DND-41 (cell line): ENCODE data around the gene PDCD10.

Experiments used
- ATAC-seq: fragments of 200-7000 bp; cut with Tn5 transposase; 3 replicates; pipeline ENCODE4 v1.9.1; 2021; ENCODE audit warnings: low read depth; ENCODE audit not compliant: insufficient read depth
- DNase-seq: peaks from one replicate; pipeline ENCODE4 v3.0.0-alpha.2; 2020
- H2AFZ ChIP-seq: 2 replicates; pipeline ENCODE4 v1.6.0; 2012; ENCODE audit warnings: low read depth, low read length
- H3K27ac ChIP-seq: 2 replicates; pipeline ENCODE4 v1.5.1; 2012; ENCODE audit warnings: low read length, inconsistent platforms
- H3K27me3 ChIP-seq: fragments of 200-600 bp; sonication (generic); 2 replicates; pipeline ENCODE4 v1.6.0; 2012; ENCODE audit warnings: low read length, mild to moderate bottlenecking, inconsistent platforms; ENCODE audit not compliant: insufficient read depth, poor library complexity
- H3K36me3 ChIP-seq: 2 replicates; pipeline ENCODE4 v1.5.1; 2012; ENCODE audit warnings: low read length, inconsistent platforms; ENCODE audit not compliant: insufficient read depth
- H3K4me1 ChIP-seq: 2 replicates; pipeline ENCODE4 v1.5.1; 2012; ENCODE audit warnings: mild to moderate bottlenecking, low read length; ENCODE audit not compliant: insufficient read depth
- H3K4me2 ChIP-seq: 2 replicates; pipeline ENCODE4 v1.6.0; 2012; ENCODE audit warnings: mild to moderate bottlenecking, moderate library complexity, low read length, inconsistent platforms; ENCODE audit not compliant: insufficient read depth
- H3K4me3 ChIP-seq, 2 experiments: fragments of 200-600 bp in 1 of 2; shearing (Covaris generic) in 1 of 2; 2 replicates each; pipeline ENCODE4 v1.5.1; 2012 to 2016; ENCODE audit warnings: inconsistent platforms in 2 of 2, low read length in 2 of 2, mild to moderate bottlenecking in 2 of 2, low read depth in 1 of 2, moderate library complexity in 1 of 2
- H3K79me2 ChIP-seq: 2 replicates; pipeline ENCODE4 v1.6.0; 2012; ENCODE audit warnings: low read length, inconsistent platforms; ENCODE audit not compliant: insufficient read depth
- H3K9ac ChIP-seq: 2 replicates; pipeline ENCODE4 v1.6.0; 2012; ENCODE audit warnings: low read depth, mild to moderate bottlenecking, inconsistent platforms, low read length, moderate library complexity
- H3K9me3 ChIP-seq: 2 replicates; pipeline ENCODE4 v1.5.1; 2012; ENCODE audit warnings: low read length, moderate library complexity, mild to moderate bottlenecking, inconsistent platforms; ENCODE audit not compliant: insufficient read depth, severe bottlenecking
- H4K20me1 ChIP-seq: 2 replicates; pipeline ENCODE4 v1.6.0; 2012; ENCODE audit warnings: low read length; ENCODE audit not compliant: insufficient read depth
- CTCF ChIP-seq: IDR thresholded peaks from 2 replicates; pipeline ENCODE4 v1.5.1; 2012; ENCODE audit warnings: borderline replicate concordance, low read length, moderate library complexity, mild to moderate bottlenecking; ENCODE audit not compliant: poor library complexity, severe bottlenecking; ENCODE audit errors: extremely low read depth
- EZH2 ChIP-seq: IDR thresholded peaks from 3 replicates; pipeline ENCODE4 v1.6.1; 2012; ENCODE audit warnings: borderline replicate concordance, low read depth, mild to moderate bottlenecking, moderate library complexity, low read length, inconsistent platforms; ENCODE audit not compliant: severe bottlenecking

The PDCD10 gene

GRCh38 chr3:167749209-167749608, 14.5 kb upstream of the PDCD10 start:
- Histone ChIP-seq H3K4me2 (no peak overlapping the region), H3K27ac (no peak overlapping the region), H3K79me2 (no peaks in the 10 kb centered on the region), H3K4me1 (no peaks in the 10 kb centered on the region), H2AFZ (no peak overlapping the region), H3K9me3 (no peaks in the 10 kb centered on the region), H3K27me3 (no peaks in the 10 kb centered on the region), H3K9ac (no peak overlapping the region), H3K36me3 (no peaks in the 10 kb centered on the region), H3K4me3 (no peak overlapping the region), H4K20me1 (no peaks in the 10 kb centered on the region)
- TF ChIP-seq CTCF (no peak), EZH2 (no peak)
- no peak for ATAC-seq
- no peak for DNase-seq

- Histone ChIP-seq H3K4me3 (no peak overlapping the region), H3K79me2 (no peaks in the 10 kb centered on the region), H2AFZ (no peak overlapping the region), H3K4me1 (no peaks in the 10 kb centered on the region), H3K36me3 (no peaks in the 10 kb centered on the region), H3K9ac (no peak overlapping the region), H3K4me2 (no peak overlapping the region), H3K27ac (no peak overlapping the region), H3K27me3 (no peaks in the 10 kb centered on the region), H3K9me3 (no peaks in the 10 kb centered on the region), H4K20me1 (no peaks in the 10 kb centered on the region)
- TF ChIP-seq EZH2 = no peak
- TF ChIP-seq CTCF = no peak
- ATAC-seq (no peak), DNase-seq (no peak)
Measured at GRCh38 chr3:167743799-167744198, 9.1 kb upstream of the PDCD10 start.

- Histone ChIP-seq H3K4me1 (no peaks in the 10 kb centered on the region), H3K27ac (no peak overlapping the region), H3K4me3 (no peak overlapping the region), H2AFZ (no peak overlapping the region), H3K4me2 (no peak overlapping the region), H3K36me3 (no peaks in the 10 kb centered on the region), H3K79me2 (no peaks in the 10 kb centered on the region), H3K27me3 (no peaks in the 10 kb centered on the region), H4K20me1 (no peaks in the 10 kb centered on the region), H3K9me3 (no peaks in the 10 kb centered on the region), H3K9ac (no peak overlapping the region)
- no peak for TF ChIP-seq CTCF
- DNase-seq (no peak), ATAC-seq (no peak)
Measured at GRCh38 chr3:167742338-167742737, 7.6 kb upstream of the PDCD10 start.

- peak; percentile 58 for TF ChIP-seq CTCF
- TF ChIP-seq EZH2 = no peak
- no peak overlapping the region for H2AFZ ChIP-seq
- no peak overlapping the region for H3K4me2 ChIP-seq
- peaks cover 6% of the 10 kb centered on the region for H3K4me1 ChIP-seq
- no peaks in the 10 kb centered on the region for H4K20me1 ChIP-seq
- no peak overlapping the region for H3K27ac ChIP-seq
- H3K4me3 ChIP-seq = no peak overlapping the region
- no peaks in the 10 kb centered on the region for H3K79me2 ChIP-seq
- peak; percentile 94 for ATAC-seq
- no peak overlapping the region for H3K9ac ChIP-seq
- no peaks in the 10 kb centered on the region for H3K36me3 ChIP-seq
- DNase-seq = peak; percentile 36
- H3K9me3 ChIP-seq = no peaks in the 10 kb centered on the region
- no peaks in the 10 kb centered on the region for H3K27me3 ChIP-seq
Measured at GRCh38 chr3:167740961-167741587, 6.4 kb upstream of the PDCD10 start.
